NOMO-1 (cell line): ENCODE results near the gene CNTRL.
A peak's percentile ranks its signal among the peaks of the same experiment; 100 is the strongest.

ENCODE experiments used
- DNase-seq, 2 experiments: peaks; one replicate each; lab custom pipeline; 2025; ENCODE audit not compliant: unreplicated experiment in 2 of 2; lab: John Stamatoyannopoulos, UW

The CNTRL gene

GRCh38 chr9:121220996-121221663 is 146.4 kb downstream of the CNTRL start:
- DNase-seq: peak in 1 of 2 experiments; percentile 20

- DNase-seq: no peak
These were observed 146.9 kb downstream of the CNTRL start for GRCh38 chr9:121221664-121222055.

- DNase-seq: no peak
These were observed 147.9 kb downstream of the CNTRL start for GRCh38 chr9:121222524-121223171.

- no peak for DNase-seq
These were observed 150.5 kb downstream of the CNTRL start for GRCh38 chr9:121225240-121225639.

- DNase-seq: no peak
These were observed 151.4 kb downstream of the CNTRL start for GRCh38 chr9:121226175-121226574.
